SK-N-SH (cell line): ENCODE measurements around the gene ZCCHC2. TPM values are rescaled to one million over a fixed set of nuclear protein-coding genes. Genes with fewer than 3 reads are reported as not detected.

Experiments used
- CTCF ChIA-PET: fragments of 300-600, 350-600 bp; formaldehyde crosslinking; extraction: SDS; loops from one replicate; lab custom pipeline; 2021; lab: Yijun Ruan, JAX
- POLR2A ChIA-PET: fragments of 350-600 bp; sonication (Branson Sonifier 250); formaldehyde crosslinking; extraction: SDS; loops from one replicate; lab custom pipeline; 2020; ENCODE audit warnings: antibody characterized with exemption, inconsistent platforms; lab: Yijun Ruan, JAX
- DNase-seq: peaks from one replicate; pipeline ENCODE4 v3.0.0; 2012
- H2AFZ ChIP-seq: fragments of 200-600 bp; sonication (generic); 2 replicates; pipeline ENCODE4 v1.8.1; 2016; ENCODE audit warnings: antibody characterized with exemption, mild to moderate bottlenecking, low read depth
- H3F3A ChIP-seq: fragments of 200-600 bp; sonication (generic); replicated peaks from 2 replicates; pipeline ENCODE3; 2016; ENCODE audit warnings: antibody characterized with exemption, mild to moderate bottlenecking; ENCODE audit not compliant: insufficient read depth
- H3K27ac ChIP-seq, 2 experiments: fragments of 200-500 bp in 1 of 2; fragments of 200-600 bp in 1 of 2; sonication (Bioruptor generic) in 1 of 2; sonication (generic), shearing (Covaris generic) in 1 of 2; 2 replicates each; pipeline versions ENCODE4 v1.5.1 to v1.6.1; 2014 to 2016; ENCODE audit warnings: low read depth in 2 of 2, inconsistent platforms in 1 of 2, low read length in 1 of 2, mild to moderate bottlenecking in 1 of 2, mixed read lengths in 1 of 2
- H3K27me3 ChIP-seq: fragments of 200-600 bp; sonication (generic), shearing (Covaris generic); 2 replicates; pipeline ENCODE4 v1.6.1; 2016; ENCODE audit warnings: mixed run types; ENCODE audit not compliant: insufficient read depth
- H3K36me3 ChIP-seq, 2 experiments: fragments of 200-500 bp in 1 of 2; fragments of 200-600 bp in 1 of 2; sonication (Bioruptor generic) in 1 of 2; sonication (generic) in 1 of 2; replicated peaks in 1 of 2; 2 replicates each; pipeline versions ENCODE3 to v1.5.1; 2014 to 2016; ENCODE audit warnings: low read length in 1 of 2, mild to moderate bottlenecking in 1 of 2; ENCODE audit not compliant: insufficient read depth in 2 of 2, control insufficient read depth in 1 of 2
- H3K4me1 ChIP-seq, 2 experiments: fragments of 200-500 bp in 1 of 2; fragments of 200-600 bp in 1 of 2; sonication (Bioruptor generic) in 1 of 2; sonication (generic), shearing (Covaris generic) in 1 of 2; 2 replicates each; pipeline versions ENCODE4 v1.5.1 to v1.6.1; 2014 to 2016; ENCODE audit warnings: low read depth in 1 of 2, low read length in 1 of 2, mixed run types in 1 of 2; ENCODE audit not compliant: insufficient read depth in 2 of 2, control insufficient read depth in 1 of 2
- H3K4me2 ChIP-seq: fragments of 200-600 bp; sonication (generic), shearing (Covaris generic); 2 replicates; pipeline ENCODE4 v1.6.1; 2017; ENCODE audit warnings: mixed run types
- H3K4me3 ChIP-seq, 2 experiments: fragments of 200-500 bp in 1 of 2; fragments of 200-600 bp in 1 of 2; sonication (Bioruptor generic) in 1 of 2; sonication (generic), shearing (Covaris generic) in 1 of 2; 2 replicates each; pipeline versions ENCODE4 v1.5.1 to v1.8.1; 2014 to 2016; ENCODE audit warnings: low read depth in 2 of 2, inconsistent platforms in 1 of 2, low read length in 1 of 2, mild to moderate bottlenecking in 1 of 2, mixed read lengths in 1 of 2, moderate library complexity in 1 of 2
- H3K79me2 ChIP-seq: fragments of 200-600 bp; sonication (generic); 2 replicates; pipeline ENCODE4 v1.8.1; 2017; ENCODE audit warnings: mild to moderate bottlenecking; ENCODE audit not compliant: insufficient read depth
- H3K9ac ChIP-seq: fragments of 200-600 bp; sonication (generic); 2 replicates; pipeline ENCODE4 v1.6.1; 2017; ENCODE audit warnings: mixed run types
- H3K9me2 ChIP-seq: fragments of 200-600 bp; sonication (generic); 2 replicates; pipeline ENCODE4 v1.6.1; 2017; ENCODE audit warnings: mixed run types
- H3K9me3 ChIP-seq: fragments of 200-600 bp; sonication (generic); 2 replicates; pipeline ENCODE4 v1.6.1; 2017; ENCODE audit warnings: mixed run types, mild to moderate bottlenecking, moderate library complexity
- H4K20me1 ChIP-seq: fragments of 200-600 bp; sonication (generic); 2 replicates; pipeline ENCODE4 v1.6.1; 2017; ENCODE audit warnings: mild to moderate bottlenecking, mixed run types; ENCODE audit not compliant: insufficient read depth
- CHD2 ChIP-seq: fragments of 150-350 bp; IDR thresholded peaks from 2 replicates; pipeline ENCODE4 v1.6.1; 2018; ENCODE audit warnings: low read length; ENCODE audit not compliant: partially characterized antibody
- ELF1 ChIP-seq: IDR thresholded peaks from 2 replicates; pipeline ENCODE4 v1.4.0; 2012
- EP300 ChIP-seq, 2 experiments: IDR thresholded peaks; 2 replicates each; pipeline versions ENCODE4 v1.4.0 to v1.6.1; 2012; ENCODE audit warnings: borderline replicate concordance in 1 of 2, low read depth in 1 of 2, low read length in 1 of 2
- FOSL2 ChIP-seq: IDR thresholded peaks from 2 replicates; pipeline ENCODE4 v1.4.0; 2012; ENCODE audit warnings: low read depth, mild to moderate bottlenecking, moderate library complexity, borderline replicate concordance
- FOXM1 ChIP-seq: IDR thresholded peaks from 2 replicates; pipeline ENCODE4 v1.4.0; 2012; ENCODE audit warnings: low read depth, mild to moderate bottlenecking
- GABPA ChIP-seq: IDR thresholded peaks from 2 replicates; pipeline ENCODE4 v1.4.0; 2012; ENCODE audit warnings: low read depth, mild to moderate bottlenecking
- MXI1 ChIP-seq: IDR thresholded peaks from 2 replicates; pipeline ENCODE4 v1.6.1; 2012; ENCODE audit warnings: mild to moderate bottlenecking, low read depth, low read length, improper control_type of control experiment
- PBX3 ChIP-seq: IDR thresholded peaks from 2 replicates; pipeline ENCODE4; 2012
- RCOR1 ChIP-seq: fragments of 150-350 bp; IDR thresholded peaks from 2 replicates; pipeline ENCODE4 v1.6.1; 2017; ENCODE audit warnings: antibody characterized with exemption, low read length
- REST ChIP-seq: IDR thresholded peaks from 2 replicates; pipeline ENCODE4 v1.6.1; 2012; ENCODE audit warnings: mild to moderate bottlenecking, low read depth, low read length, moderate library complexity
- RXRA ChIP-seq: IDR thresholded peaks from 2 replicates; pipeline ENCODE4 v1.4.0; 2012; ENCODE audit warnings: low read depth, mild to moderate bottlenecking, borderline replicate concordance
- YY1 ChIP-seq: IDR thresholded peaks from 2 replicates; pipeline ENCODE4 v1.4.0; 2012; ENCODE audit warnings: low read depth, mild to moderate bottlenecking
- WGBS: methylation state at CpG from one replicate; pipeline ENCODE4 v1.1.6; 2017; ENCODE audit warnings: low lambda C conversion rate; 5-methylcytosine and 5-hydroxymethylcytosine counted together
- polyA plus RNA-seq, 3 experiments: library from polyadenylated mRNA; depleted of rRNA; stranded (reverse); fragments of >200 nt; gene quantifications; 2 replicates each; pipeline ENCODE4 v1.2.3, GENCODE V29; 2012
- TF ChIP-seq, protein P1 (sequence below): IDR thresholded peaks from 2 replicates; pipeline ENCODE4 v1.4.0; 2012; ENCODE audit warnings: low read depth
- TF ChIP-seq, protein P2 (sequence below): fragments of 200-600 bp; sonication (generic); IDR thresholded peaks from 2 replicates; pipeline ENCODE4 v1.6.1; 2017; ENCODE audit warnings: antibody characterized with exemption, mild to moderate bottlenecking, moderate library complexity

Gene ZCCHC2
- polyA plus RNA-seq, 1 of the 3 experiments (the other 2 are of a cell fraction), result 7.3 TPM

DNA sequence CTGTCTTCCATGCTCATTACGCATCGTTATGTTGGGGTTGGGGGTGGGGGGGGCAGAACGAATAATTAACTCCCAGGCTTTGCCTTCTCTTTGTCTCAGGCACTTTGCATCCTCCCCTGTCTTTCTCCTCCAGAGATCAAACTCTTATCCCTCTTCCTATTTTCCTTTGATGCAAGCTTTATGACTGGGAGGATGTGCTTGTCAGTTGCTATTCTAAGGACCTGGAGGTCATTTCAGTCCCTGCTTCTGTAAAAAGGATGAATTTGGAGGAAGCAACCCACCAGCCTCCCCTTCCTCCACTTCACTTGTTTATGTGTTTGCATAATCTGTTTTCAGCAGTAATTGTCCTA lies 87.5 kb downstream of the ZCCHC2 start:
- ChIA-PET CTCF (interaction anchor here (0.6 to 1.5 kb wide), 4 partner anchors 24 to 1268 kb away, joined by 3 to 4 read pairs (median 3); no protein-coding TSS in a partner anchor), POLR2A (no interaction called here)
- DNase-seq, result no peak
- Histone ChIP-seq H3K4me1 (no peaks in the 10 kb centered on the region; a peak in 1 of 4 replicates), H3K27ac (no peak overlapping the region), H3K4me2 (no peak overlapping the region), H3K9me2 (no peaks in the 10 kb centered on the region), H3K36me3 (no peaks in the 10 kb centered on the region), H3K4me3 (no peak overlapping the region), H2AFZ (no peak overlapping the region), H3K9ac (no peak overlapping the region), H4K20me1 (no peaks in the 10 kb centered on the region), H3K79me2 (no peaks in the 10 kb centered on the region), H3F3A (no peaks in the 10 kb centered on the region), H3K27me3 (no peaks in the 10 kb centered on the region; the same call in 1 of the 2 replicates), H3K9me3 (no peaks in the 10 kb centered on the region)
- WGBS, result 65% methylated on average over 3 of the region's 3 CpGs
- TF ChIP-seq, protein P1, sequence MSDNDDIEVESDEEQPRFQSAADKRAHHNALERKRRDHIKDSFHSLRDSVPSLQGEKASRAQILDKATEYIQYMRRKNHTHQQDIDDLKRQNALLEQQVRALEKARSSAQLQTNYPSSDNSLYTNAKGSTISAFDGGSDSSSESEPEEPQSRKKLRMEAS, result no peak
- TF ChIP-seq RCOR1, result no peak
- TF ChIP-seq REST, result no peak
- TF ChIP-seq, protein P2, sequence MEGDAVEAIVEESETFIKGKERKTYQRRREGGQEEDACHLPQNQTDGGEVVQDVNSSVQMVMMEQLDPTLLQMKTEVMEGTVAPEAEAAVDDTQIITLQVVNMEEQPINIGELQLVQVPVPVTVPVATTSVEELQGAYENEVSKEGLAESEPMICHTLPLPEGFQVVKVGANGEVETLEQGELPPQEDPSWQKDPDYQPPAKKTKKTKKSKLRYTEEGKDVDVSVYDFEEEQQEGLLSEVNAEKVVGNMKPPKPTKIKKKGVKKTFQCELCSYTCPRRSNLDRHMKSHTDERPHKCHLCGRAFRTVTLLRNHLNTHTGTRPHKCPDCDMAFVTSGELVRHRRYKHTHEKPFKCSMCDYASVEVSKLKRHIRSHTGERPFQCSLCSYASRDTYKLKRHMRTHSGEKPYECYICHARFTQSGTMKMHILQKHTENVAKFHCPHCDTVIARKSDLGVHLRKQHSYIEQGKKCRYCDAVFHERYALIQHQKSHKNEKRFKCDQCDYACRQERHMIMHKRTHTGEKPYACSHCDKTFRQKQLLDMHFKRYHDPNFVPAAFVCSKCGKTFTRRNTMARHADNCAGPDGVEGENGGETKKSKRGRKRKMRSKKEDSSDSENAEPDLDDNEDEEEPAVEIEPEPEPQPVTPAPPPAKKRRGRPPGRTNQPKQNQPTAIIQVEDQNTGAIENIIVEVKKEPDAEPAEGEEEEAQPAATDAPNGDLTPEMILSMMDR, result no peak
- no peak for TF ChIP-seq FOSL2
- no peak for TF ChIP-seq PBX3
- no peak for TF ChIP-seq GABPA
- TF ChIP-seq EP300 (IDR thresholded peaks at IDR 0.05; ENCODE audit: borderline replicate concordance in 1 of 2, low read depth in 1 of 2, low read length in 1 of 2), result no peak
- no peak for TF ChIP-seq FOXM1
- no peak for TF ChIP-seq CHD2
- TF ChIP-seq MXI1, result no peak
- TF ChIP-seq RXRA, result no peak
- TF ChIP-seq YY1, result no peak
- no peak for TF ChIP-seq ELF1
